Left lung (tissue), 10 donors: Measurements from ENCODE around the gene ARL6. TPM values are rescaled to one million over a fixed set of nuclear protein-coding genes. Genes with fewer than 3 reads are reported as not detected.
A peak's percentile ranks its signal among the peaks of the same experiment; 100 is the strongest.
"Not testable (repeated sequence)": the region's sequence is repeated elsewhere in the genome, so short reads cannot be mapped to it uniquely, and the experiment has no call there.

Source experiments
- ATAC-seq: fragments of 200-7000 bp; cut with Tn5 transposase; one replicate; pipeline ENCODE4 v1.9.1; 2020; ENCODE audit warnings: moderate library complexity
- DNase-seq, 4 donors: peaks; one replicate each; pipeline ENCODE4 v3.0.0-alpha.2; 2013 to 2020
- H3K27ac ChIP-seq, 2 donors: fragments of 200-600 bp; sonication (generic) in 1 of 2; one replicate each; pipeline versions ENCODE4 v1.5.0 to v1.8.0; 2020 to 2021
- H3K27me3 ChIP-seq, 2 donors: fragments of 200-600 bp; sonication (generic) in 1 of 2; one replicate each; pipeline versions ENCODE4 v1.5.0 to v1.8.0; 2020 to 2021
- H3K36me3 ChIP-seq, 2 donors: fragments of 200-600 bp; sonication (generic) in 1 of 2; one replicate each; pipeline versions ENCODE4 v1.5.0 to v1.8.0; 2020 to 2021
- H3K4me1 ChIP-seq, 2 donors: fragments of 200-600 bp; one replicate each; pipeline ENCODE4 v1.8.0; 2021
- H3K4me3 ChIP-seq, 2 donors: fragments of 200-600 bp; sonication (generic) in 1 of 2; one replicate each; pipeline versions ENCODE4 v1.5.0 to v1.8.0; 2020 to 2021; ENCODE audit warnings: mild to moderate bottlenecking in 1 of 2
- H3K9me3 ChIP-seq, 2 donors: fragments of 200-600 bp; sonication (generic) in 1 of 2; one replicate each; pipeline versions ENCODE4 v1.5.0 to v1.8.0; 2020 to 2021
- intact Hi-C, 2 donors: fragments of 100-400 bp; cut with DNase I; formaldehyde crosslinking; loops; one replicate each; pipeline versions ENCODE4 v1.11.2 to v1.14.2; 2022
- polyA plus RNA-seq, 6 donors: library from polyadenylated mRNA; unstranded; fragments of 120-200 nt; gene quantifications; one replicate each; pipeline ENCODE4 v1.2.1, GENCODE V29; 2013; ENCODE audit not compliant: insufficient read length in 6 of 6
- total RNA-seq, 2 donors: library from RNA; stranded (reverse); fragmentation: NEBNext Ultra II Directional; extraction: Animal tissue kit (Norgen Biotek cat#: 25700); gene quantifications; one replicate each; pipeline ENCODE4 v1.2.1, GENCODE V29; 2021
- TF ChIP-seq, protein P1 (sequence below), 2 donors: fragments of 200-600 bp; sonication (generic) in 1 of 2; IDR thresholded peaks; one replicate each; pipeline versions ENCODE4 v1.5.0 to v1.8.0; 2021; ENCODE audit warnings: antibody characterized with exemption in 2 of 2
- donor health status: DM: no; HTN: yes; CAD: no.
- donor health status: DM: no; HTN: no; CAD: no.

The ARL6 gene
- total and polyA plus RNA-seq, 8 donors: 9.9 to 27.1 (median 20.3) TPM

- H3K27ac ChIP-seq: no peak overlapping the region
- no peaks in the 10 kb centered on the region for H3K36me3 ChIP-seq
- TF ChIP-seq, protein P1, sequence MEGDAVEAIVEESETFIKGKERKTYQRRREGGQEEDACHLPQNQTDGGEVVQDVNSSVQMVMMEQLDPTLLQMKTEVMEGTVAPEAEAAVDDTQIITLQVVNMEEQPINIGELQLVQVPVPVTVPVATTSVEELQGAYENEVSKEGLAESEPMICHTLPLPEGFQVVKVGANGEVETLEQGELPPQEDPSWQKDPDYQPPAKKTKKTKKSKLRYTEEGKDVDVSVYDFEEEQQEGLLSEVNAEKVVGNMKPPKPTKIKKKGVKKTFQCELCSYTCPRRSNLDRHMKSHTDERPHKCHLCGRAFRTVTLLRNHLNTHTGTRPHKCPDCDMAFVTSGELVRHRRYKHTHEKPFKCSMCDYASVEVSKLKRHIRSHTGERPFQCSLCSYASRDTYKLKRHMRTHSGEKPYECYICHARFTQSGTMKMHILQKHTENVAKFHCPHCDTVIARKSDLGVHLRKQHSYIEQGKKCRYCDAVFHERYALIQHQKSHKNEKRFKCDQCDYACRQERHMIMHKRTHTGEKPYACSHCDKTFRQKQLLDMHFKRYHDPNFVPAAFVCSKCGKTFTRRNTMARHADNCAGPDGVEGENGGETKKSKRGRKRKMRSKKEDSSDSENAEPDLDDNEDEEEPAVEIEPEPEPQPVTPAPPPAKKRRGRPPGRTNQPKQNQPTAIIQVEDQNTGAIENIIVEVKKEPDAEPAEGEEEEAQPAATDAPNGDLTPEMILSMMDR (IDR thresholded peaks at IDR 0.05): no peak
- H3K27me3 ChIP-seq: no peaks in the 10 kb centered on the region
- no peaks in the 10 kb centered on the region for H3K9me3 ChIP-seq
- ATAC-seq (no peak), DNase-seq (no peak)
- no peaks in the 10 kb centered on the region for H3K4me1 ChIP-seq
- H3K4me3 ChIP-seq: no peak overlapping the region
- intact Hi-C loops: no loop called here
These were observed 66.6 kb downstream of the ARL6 start for GRCh38 chr3:97831140-97831539.

GRCh38 chr3:97833184-97833583 lies 68.6 kb downstream of the ARL6 start:
- intact Hi-C loops, H3K27me3 ChIP-seq, H3K9me3 ChIP-seq, H3K4me3 ChIP-seq, ATAC-seq, H3K36me3 ChIP-seq, DNase-seq, H3K27ac ChIP-seq, H3K4me1 ChIP-seq: not testable (repeated sequence)

DNA sequence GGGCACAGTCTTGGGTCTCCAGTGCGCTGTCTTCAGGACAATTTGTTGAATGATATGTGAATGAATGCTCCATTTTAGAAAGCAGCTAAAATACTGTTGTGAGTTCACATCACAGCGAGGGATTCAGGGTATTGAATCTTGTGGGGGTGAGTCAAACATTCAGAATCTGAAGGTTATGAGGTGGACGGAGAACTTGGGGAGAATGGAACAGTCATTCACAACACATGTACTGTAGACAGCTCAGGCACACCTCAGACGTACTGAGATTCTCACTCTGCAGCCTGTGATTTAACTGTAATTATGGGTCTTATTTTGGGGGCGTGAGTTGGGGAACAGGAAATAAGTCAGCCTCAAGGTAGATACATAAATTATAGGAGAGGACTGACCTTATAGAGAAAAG lies 71.2 kb downstream of the ARL6 start:
- Histone ChIP-seq H3K4me3 (no peak overlapping the region), H3K4me1 (no peaks in the 10 kb centered on the region), H3K36me3 (no peaks in the 10 kb centered on the region), H3K27me3 (no peaks in the 10 kb centered on the region), H3K27ac (no peak overlapping the region), H3K9me3 (no peaks in the 10 kb centered on the region)
- intact Hi-C loops: no loop called here
- ATAC-seq (no peak), DNase-seq (no peak)
- TF ChIP-seq, protein P1 (IDR thresholded peaks at IDR 0.05): no peak

GRCh38 chr3:97838393-97838792 lies 73.8 kb downstream of the ARL6 start:
- TF ChIP-seq, protein P1 (IDR thresholded peaks at IDR 0.05): no peak
- ATAC-seq: no peak
- intact Hi-C loops: no loop called here
- Histone ChIP-seq H3K9me3 (no peaks in the 10 kb centered on the region), H3K36me3 (no peaks in the 10 kb centered on the region), H3K27me3 (no peaks in the 10 kb centered on the region), H3K4me1 (no peaks in the 10 kb centered on the region), H3K4me3 (no peak overlapping the region), H3K27ac (no peak overlapping the region)
- DNase-seq: no peak

DNA sequence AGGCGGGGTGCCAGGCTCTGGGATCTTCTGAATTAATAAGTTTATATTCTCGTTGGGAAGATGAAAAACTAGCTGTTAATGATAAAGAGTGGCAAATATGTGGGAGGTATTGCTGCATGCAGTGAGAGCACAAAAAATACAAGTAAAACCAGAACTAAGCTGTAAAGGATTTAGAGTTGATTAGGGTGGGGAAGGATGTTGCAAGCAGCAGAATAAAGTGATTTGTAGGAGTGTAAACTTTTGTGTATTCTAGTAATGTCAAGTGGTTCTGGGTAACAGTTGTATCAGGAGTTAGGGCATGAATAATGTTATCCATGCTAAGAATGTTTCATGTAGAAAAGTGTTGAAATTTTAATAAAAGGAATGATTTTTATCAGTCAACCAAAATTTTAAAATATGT lies 75.4 kb downstream of the ARL6 start:
- intact Hi-C loops: no loop called here
- Histone ChIP-seq H3K27ac (no peak overlapping the region), H3K4me1 (no peaks in the 10 kb centered on the region), H3K4me3 (no peak overlapping the region), H3K27me3 (no peaks in the 10 kb centered on the region), H3K36me3 (no peaks in the 10 kb centered on the region), H3K9me3 (no peaks in the 10 kb centered on the region)
- ATAC-seq (peak; percentile 76), DNase-seq (no peak)
- TF ChIP-seq, protein P1 (IDR thresholded peaks at IDR 0.05): no peak

- Histone ChIP-seq H3K27me3 (no peaks in the 10 kb centered on the region), H3K9me3 (no peaks in the 10 kb centered on the region), H3K4me1 (no peaks in the 10 kb centered on the region), H3K36me3 (no peaks in the 10 kb centered on the region), H3K27ac (no peak overlapping the region), H3K4me3 (no peak overlapping the region)
- TF ChIP-seq, protein P1 (IDR thresholded peaks at IDR 0.05): no peak
- intact Hi-C loops: no loop called here
- ATAC-seq (no peak), DNase-seq (no peak)
These were observed 76.7 kb downstream of the ARL6 start for GRCh38 chr3:97841304-97841703.
